WTC11 (cell line): ENCODE measurements around the gene LRP3. TPM values are rescaled to one million over a fixed set of nuclear protein-coding genes. Genes with fewer than 3 reads are reported as not detected.

Experiments
- ATAC-seq: fragments of 200-7000 bp; cut with Tn5 transposase; 2 replicates; pipeline ENCODE4 v1.10.0; 2021; ENCODE audit warnings: mild to moderate bottlenecking, moderate library complexity
- CTCF ChIA-PET: fragments of 300-600 bp; sonication (Branson Sonifier 250); formaldehyde crosslinking; loops from one replicate; lab custom pipeline; 2021; ENCODE audit warnings: antibody characterized with exemption; lab: Charles Lee
- POLR2A ChIA-PET: fragments of 350-600 bp; sonication (Branson Sonifier 250); formaldehyde crosslinking; loops from one replicate; lab custom pipeline; 2021; ENCODE audit warnings: antibody characterized with exemption; lab: Charles Lee
- DNase-seq: peaks from one replicate; pipeline ENCODE4 v3.0.0; 2021; ENCODE audit warnings: low spot score
- H3K27ac Mint-ChIP-seq: 2 replicates; pipeline ENCODE4 v1.8.0; 2021; ENCODE audit warnings: mixed read lengths
- H3K27me3 Mint-ChIP-seq: 2 replicates; pipeline ENCODE4 v1.8.0; 2021; ENCODE audit warnings: low read depth, mild to moderate bottlenecking, moderate library complexity, mixed read lengths
- H3K36me3 Mint-ChIP-seq: 2 replicates; pipeline ENCODE4 v1.8.0; 2021; ENCODE audit warnings: mixed read lengths
- H3K4me1 Mint-ChIP-seq: 2 replicates; pipeline ENCODE4 v1.8.0; 2022; ENCODE audit warnings: mixed read lengths
- H3K4me3 Mint-ChIP-seq: 2 replicates; pipeline ENCODE4 v1.8.0; 2021; ENCODE audit warnings: mild to moderate bottlenecking, moderate library complexity, mixed read lengths
- H3K9me3 Mint-ChIP-seq: 2 replicates; pipeline ENCODE4 v1.8.0; 2021; ENCODE audit warnings: mixed read lengths
- CREM ChIP-seq: sonication (generic); formaldehyde crosslinking; IDR thresholded peaks from 2 replicates; pipeline ENCODE4 v1.8.1; 2022; ENCODE audit warnings: mild to moderate bottlenecking, missing genetic modification reagents, moderate library complexity
- EMX1 ChIP-seq: fragments of 250-450 bp; sonication (Bioruptor Pico); IDR thresholded peaks from 2 replicates; pipeline ENCODE4 v1.8.0; 2021; ENCODE audit warnings: mild to moderate bottlenecking
- GTF2I ChIP-seq: fragments of 250-450 bp; sonication (Bioruptor Pico); conservative IDR thresholded peaks from 2 replicates; pipeline ENCODE4 v1.4.0; 2021; ENCODE audit warnings: mild to moderate bottlenecking
- KAT7 ChIP-seq: sonication (generic); formaldehyde crosslinking; IDR thresholded peaks from 2 replicates; pipeline ENCODE4 v1.8.1; 2023; ENCODE audit warnings: missing genetic modification reagents, mild to moderate bottlenecking, borderline replicate concordance
- MYBL2 ChIP-seq: sonication (generic); formaldehyde crosslinking; IDR thresholded peaks from 2 replicates; pipeline ENCODE4 v1.8.1; 2023; ENCODE audit warnings: mild to moderate bottlenecking, moderate library complexity, missing genetic modification reagents
- PREB ChIP-seq: sonication (generic); formaldehyde crosslinking; IDR thresholded peaks from 2 replicates; pipeline ENCODE4 v1.8.1; 2022; ENCODE audit warnings: mild to moderate bottlenecking, missing genetic modification reagents, moderate library complexity, borderline replicate concordance
- TEAD4 ChIP-seq: sonication (generic); formaldehyde crosslinking; IDR thresholded peaks from 2 replicates; pipeline ENCODE4 v1.8.0; 2022; ENCODE audit warnings: mild to moderate bottlenecking, missing genetic modification reagents
- TP53 ChIP-seq: sonication (generic); formaldehyde crosslinking; IDR thresholded peaks from 2 replicates; pipeline ENCODE4 v1.8.1; 2023; ENCODE audit warnings: mild to moderate bottlenecking, missing genetic modification reagents
- ZBTB21 ChIP-seq: sonication (generic); formaldehyde crosslinking; IDR thresholded peaks from 2 replicates; pipeline ENCODE4 v1.8.1; 2023; ENCODE audit warnings: mild to moderate bottlenecking, missing genetic modification reagents, borderline replicate concordance
- ZNF219 ChIP-seq: sonication (generic); formaldehyde crosslinking; IDR thresholded peaks from 2 replicates; pipeline ENCODE4 v1.8.0; 2023; ENCODE audit warnings: missing genetic modification reagents, mild to moderate bottlenecking, borderline replicate concordance
- ZNF512 ChIP-seq: sonication (generic); formaldehyde crosslinking; IDR thresholded peaks from 2 replicates; pipeline ENCODE4 v1.8.1; 2022; ENCODE audit warnings: missing genetic modification reagents, borderline replicate concordance
- total RNA-seq: library from RNA; stranded (reverse); gene quantifications from 3 replicates; pipeline ENCODE4 v1.2.3, GENCODE V29; 2021
- TF ChIP-seq, protein P1 (sequence below): sonication (generic); formaldehyde crosslinking; IDR thresholded peaks from 2 replicates; pipeline ENCODE4 v1.8.0; 2023; ENCODE audit warnings: missing genetic modification reagents, mild to moderate bottlenecking, borderline replicate concordance
- TF ChIP-seq, protein P2 (sequence below): fragments of 200-600 bp; IDR thresholded peaks from 2 replicates; pipeline ENCODE4 v1.8.0; 2022; ENCODE audit warnings: antibody characterized with exemption
- TF ChIP-seq, protein P3 (sequence below): fragments of 250-450 bp; sonication (Bioruptor Pico); IDR thresholded peaks from 2 replicates; pipeline ENCODE4 v1.9.0; 2021; ENCODE audit warnings: mild to moderate bottlenecking, borderline replicate concordance

The LRP3 gene
- total RNA-seq, 1 experiment from 2014 or later, result 47.0 TPM

- ChIA-PET CTCF (no interaction called here), POLR2A (no interaction called here)
- Mint-ChIP-seq H3K4me3 (no peak overlapping the region), H3K27me3 (peaks cover 6% of the 10 kb centered on the region; the same call in 1 of the 2 replicates), H3K4me1 (peaks cover 5% of the 10 kb centered on the region), H3K27ac (no peak overlapping the region), H3K36me3 (peaks cover 18% of the 10 kb centered on the region), H3K9me3 (peaks cover 35% of the 10 kb centered on the region)
- no peak for ATAC-seq
- no peak for TF ChIP-seq GTF2I
- TF ChIP-seq TEAD4 (CRISPR knock-in tag), result no peak
- no peak for TF ChIP-seq CREM (CRISPR knock-in tag)
- no peak for TF ChIP-seq ZNF219 (CRISPR knock-in tag)
- TF ChIP-seq, protein P1, sequence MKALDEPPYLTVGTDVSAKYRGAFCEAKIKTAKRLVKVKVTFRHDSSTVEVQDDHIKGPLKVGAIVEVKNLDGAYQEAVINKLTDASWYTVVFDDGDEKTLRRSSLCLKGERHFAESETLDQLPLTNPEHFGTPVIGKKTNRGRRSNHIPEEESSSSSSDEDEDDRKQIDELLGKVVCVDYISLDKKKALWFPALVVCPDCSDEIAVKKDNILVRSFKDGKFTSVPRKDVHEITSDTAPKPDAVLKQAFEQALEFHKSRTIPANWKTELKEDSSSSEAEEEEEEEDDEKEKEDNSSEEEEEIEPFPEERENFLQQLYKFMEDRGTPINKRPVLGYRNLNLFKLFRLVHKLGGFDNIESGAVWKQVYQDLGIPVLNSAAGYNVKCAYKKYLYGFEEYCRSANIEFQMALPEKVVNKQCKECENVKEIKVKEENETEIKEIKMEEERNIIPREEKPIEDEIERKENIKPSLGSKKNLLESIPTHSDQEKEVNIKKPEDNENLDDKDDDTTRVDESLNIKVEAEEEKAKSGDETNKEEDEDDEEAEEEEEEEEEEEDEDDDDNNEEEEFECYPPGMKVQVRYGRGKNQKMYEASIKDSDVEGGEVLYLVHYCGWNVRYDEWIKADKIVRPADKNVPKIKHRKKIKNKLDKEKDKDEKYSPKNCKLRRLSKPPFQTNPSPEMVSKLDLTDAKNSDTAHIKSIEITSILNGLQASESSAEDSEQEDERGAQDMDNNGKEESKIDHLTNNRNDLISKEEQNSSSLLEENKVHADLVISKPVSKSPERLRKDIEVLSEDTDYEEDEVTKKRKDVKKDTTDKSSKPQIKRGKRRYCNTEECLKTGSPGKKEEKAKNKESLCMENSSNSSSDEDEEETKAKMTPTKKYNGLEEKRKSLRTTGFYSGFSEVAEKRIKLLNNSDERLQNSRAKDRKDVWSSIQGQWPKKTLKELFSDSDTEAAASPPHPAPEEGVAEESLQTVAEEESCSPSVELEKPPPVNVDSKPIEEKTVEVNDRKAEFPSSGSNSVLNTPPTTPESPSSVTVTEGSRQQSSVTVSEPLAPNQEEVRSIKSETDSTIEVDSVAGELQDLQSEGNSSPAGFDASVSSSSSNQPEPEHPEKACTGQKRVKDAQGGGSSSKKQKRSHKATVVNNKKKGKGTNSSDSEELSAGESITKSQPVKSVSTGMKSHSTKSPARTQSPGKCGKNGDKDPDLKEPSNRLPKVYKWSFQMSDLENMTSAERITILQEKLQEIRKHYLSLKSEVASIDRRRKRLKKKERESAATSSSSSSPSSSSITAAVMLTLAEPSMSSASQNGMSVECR (CRISPR knock-in tag), result no peak
- TF ChIP-seq TP53 (CRISPR knock-in tag), result no peak
- TF ChIP-seq PREB, result no peak
- TF ChIP-seq MYBL2 (CRISPR knock-in tag), result no peak
- TF ChIP-seq, protein P2, sequence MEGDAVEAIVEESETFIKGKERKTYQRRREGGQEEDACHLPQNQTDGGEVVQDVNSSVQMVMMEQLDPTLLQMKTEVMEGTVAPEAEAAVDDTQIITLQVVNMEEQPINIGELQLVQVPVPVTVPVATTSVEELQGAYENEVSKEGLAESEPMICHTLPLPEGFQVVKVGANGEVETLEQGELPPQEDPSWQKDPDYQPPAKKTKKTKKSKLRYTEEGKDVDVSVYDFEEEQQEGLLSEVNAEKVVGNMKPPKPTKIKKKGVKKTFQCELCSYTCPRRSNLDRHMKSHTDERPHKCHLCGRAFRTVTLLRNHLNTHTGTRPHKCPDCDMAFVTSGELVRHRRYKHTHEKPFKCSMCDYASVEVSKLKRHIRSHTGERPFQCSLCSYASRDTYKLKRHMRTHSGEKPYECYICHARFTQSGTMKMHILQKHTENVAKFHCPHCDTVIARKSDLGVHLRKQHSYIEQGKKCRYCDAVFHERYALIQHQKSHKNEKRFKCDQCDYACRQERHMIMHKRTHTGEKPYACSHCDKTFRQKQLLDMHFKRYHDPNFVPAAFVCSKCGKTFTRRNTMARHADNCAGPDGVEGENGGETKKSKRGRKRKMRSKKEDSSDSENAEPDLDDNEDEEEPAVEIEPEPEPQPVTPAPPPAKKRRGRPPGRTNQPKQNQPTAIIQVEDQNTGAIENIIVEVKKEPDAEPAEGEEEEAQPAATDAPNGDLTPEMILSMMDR, result no peak
- no peak for TF ChIP-seq ZNF512
- no peak for TF ChIP-seq KAT7 (CRISPR knock-in tag)
- TF ChIP-seq, protein P3, sequence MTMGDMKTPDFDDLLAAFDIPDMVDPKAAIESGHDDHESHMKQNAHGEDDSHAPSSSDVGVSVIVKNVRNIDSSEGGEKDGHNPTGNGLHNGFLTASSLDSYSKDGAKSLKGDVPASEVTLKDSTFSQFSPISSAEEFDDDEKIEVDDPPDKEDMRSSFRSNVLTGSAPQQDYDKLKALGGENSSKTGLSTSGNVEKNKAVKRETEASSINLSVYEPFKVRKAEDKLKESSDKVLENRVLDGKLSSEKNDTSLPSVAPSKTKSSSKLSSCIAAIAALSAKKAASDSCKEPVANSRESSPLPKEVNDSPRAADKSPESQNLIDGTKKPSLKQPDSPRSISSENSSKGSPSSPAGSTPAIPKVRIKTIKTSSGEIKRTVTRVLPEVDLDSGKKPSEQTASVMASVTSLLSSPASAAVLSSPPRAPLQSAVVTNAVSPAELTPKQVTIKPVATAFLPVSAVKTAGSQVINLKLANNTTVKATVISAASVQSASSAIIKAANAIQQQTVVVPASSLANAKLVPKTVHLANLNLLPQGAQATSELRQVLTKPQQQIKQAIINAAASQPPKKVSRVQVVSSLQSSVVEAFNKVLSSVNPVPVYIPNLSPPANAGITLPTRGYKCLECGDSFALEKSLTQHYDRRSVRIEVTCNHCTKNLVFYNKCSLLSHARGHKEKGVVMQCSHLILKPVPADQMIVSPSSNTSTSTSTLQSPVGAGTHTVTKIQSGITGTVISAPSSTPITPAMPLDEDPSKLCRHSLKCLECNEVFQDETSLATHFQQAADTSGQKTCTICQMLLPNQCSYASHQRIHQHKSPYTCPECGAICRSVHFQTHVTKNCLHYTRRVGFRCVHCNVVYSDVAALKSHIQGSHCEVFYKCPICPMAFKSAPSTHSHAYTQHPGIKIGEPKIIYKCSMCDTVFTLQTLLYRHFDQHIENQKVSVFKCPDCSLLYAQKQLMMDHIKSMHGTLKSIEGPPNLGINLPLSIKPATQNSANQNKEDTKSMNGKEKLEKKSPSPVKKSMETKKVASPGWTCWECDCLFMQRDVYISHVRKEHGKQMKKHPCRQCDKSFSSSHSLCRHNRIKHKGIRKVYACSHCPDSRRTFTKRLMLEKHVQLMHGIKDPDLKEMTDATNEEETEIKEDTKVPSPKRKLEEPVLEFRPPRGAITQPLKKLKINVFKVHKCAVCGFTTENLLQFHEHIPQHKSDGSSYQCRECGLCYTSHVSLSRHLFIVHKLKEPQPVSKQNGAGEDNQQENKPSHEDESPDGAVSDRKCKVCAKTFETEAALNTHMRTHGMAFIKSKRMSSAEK, result no peak
- no peak for TF ChIP-seq ZBTB21 (CRISPR knock-in tag)
- no peak for TF ChIP-seq EMX1 (CRISPR knock-in tag)
- no peak for DNase-seq
Observed at GRCh38 chr19:33168528-33168927, 25.6 kb upstream of the LRP3 start.
